ENCODE measurements around the gene GFRA1.

GRCh38 chr10:116069856-116070255 is 203.2 kb downstream of the GFRA1 start:
- TF ChIP-seq GATA2 (IDR thresholded peaks at IDR 0.05; ENCODE audit: low read depth, low read length) (no peak), GATA3 (IDR thresholded peaks at IDR 0.05; ENCODE audit: low read depth, low read length) (no peak)
